ENCODE measurements around the gene CPEB1.

CPEB1 gene

DNA sequence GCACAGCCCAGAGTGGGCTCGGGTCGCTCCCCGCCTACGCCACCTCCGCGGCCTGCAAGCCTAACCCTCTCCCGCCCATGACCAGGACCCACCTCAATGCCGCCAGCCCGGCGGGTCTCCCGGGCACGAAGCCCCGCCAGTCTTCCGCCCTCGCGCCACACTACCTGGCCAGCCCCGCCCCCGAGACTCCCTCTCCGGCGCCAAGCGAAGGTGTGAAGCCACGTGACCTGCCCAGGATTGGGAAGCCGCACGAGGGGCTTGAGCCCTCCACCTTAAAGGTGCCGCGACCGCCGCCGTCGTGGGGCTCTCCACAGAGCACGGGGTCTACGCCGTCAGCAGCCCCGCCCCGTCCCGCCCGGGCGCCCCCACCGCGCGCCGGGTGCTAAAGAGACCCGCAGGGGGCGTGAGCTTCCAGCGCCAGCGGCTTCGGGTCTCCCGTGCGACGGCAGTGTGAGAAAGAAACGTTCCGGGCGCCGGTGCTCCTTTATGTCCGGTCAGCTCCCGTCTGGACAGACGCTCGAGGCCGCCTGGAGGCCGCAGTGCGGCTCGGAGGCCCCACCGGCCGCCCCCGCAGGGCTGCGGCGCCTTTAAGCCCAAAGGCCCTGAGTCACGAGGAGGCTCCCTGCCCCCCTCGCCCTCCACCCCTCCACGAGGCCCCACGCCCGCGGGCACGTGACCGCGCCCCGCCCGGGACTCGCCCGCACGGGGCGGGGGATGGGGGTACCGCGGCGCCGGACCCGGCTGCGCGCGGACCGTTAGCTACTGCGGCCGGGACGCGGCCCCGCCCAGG lies at the start of gene CPEB1:
Gene CPEB1 (minus strand): TSS at position 319 of the 790 bp plus-strand sequence. CDS start 18,904 bp downstream, outside the sequence.
- peak; percentile 42 for DNase-seq (ENCODE audit: low read depth, low spot score)

DNA sequence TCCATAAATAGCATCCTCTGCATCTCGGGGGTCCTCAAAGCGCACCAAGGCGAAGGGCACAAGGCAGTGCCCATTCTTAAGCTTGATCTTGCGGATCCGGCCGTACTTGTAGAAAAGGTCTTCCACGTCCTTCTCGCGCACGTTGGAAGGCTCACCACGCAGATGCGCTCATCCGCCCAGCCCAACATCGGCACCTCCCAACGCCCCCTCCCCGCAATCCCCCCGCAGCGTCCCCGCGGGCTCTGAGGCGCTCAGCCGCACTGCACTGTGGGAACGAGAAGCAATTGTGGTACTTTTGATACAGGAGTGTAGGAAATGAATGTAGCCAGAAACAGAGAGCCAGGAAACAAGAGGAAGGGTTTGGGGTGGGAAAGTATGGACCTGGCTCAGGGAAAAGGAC lies 45.0 kb upstream of the CPEB1 start:
- DNase-seq (ENCODE audit: low read depth, low spot score) = no peak

DNA sequence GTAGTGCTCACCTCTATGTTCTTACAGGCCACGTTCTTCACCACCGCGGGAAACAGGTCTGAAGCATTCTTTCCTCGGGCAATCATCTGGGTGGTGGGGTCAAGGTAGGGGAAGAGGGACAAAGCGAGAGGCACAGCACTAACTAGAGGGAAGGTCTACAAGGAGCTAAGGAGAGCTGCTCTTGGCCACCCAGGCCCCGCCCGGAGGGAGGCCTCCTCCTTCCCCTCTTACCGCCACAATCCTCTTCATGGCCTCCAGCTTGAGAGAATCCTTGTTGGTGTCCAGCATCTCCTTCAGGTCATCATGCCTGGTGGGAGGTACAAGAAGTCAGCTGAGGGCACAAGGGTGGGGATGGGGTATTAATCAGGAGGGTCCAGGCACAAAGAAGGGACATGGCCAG lies 42.0 kb upstream of the CPEB1 start:
- no peak for DNase-seq (ENCODE audit: low read depth, low spot score)

DNA sequence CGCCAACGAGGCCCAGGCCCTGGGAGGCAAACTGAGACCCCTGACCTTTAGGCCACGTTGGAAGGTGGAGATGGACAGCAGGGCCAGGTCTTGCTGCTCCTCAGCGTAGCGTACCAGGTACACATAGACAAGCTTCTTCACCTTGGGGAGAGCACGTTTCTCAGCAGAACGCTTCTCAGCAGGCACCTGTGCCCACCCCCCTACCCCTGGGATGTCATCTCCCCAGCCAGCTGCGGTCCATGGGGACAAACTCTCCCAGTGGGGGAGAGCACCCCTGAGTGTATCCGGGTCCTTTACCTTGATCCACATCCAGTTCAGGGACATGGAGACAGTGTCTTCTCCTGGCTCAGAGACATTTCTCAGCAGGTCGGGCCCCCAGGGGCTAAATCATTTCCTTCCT lies 41.5 kb upstream of the CPEB1 start:
- no peak for DNase-seq (ENCODE audit: low read depth, low spot score)

DNA sequence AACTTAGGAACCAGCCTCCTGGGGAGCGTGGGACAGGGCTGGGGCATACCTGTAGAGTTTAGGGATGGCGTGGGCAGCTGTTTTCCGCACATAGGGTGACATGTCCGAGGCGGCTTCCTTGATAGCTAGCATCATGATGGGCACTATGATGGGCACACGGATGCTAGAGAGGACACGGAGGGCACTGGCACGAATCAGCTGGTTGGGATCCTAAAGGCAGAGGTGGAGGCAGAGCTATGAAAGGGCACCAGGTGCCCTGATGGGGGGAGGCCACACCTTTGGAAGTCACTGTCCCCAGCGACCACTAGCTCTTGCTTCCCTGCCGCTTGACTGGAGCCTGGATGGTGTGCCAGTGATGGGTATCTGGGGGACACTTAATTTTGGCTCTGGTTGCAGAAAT lies 34.2 kb upstream of the CPEB1 start:
- DNase-seq (ENCODE audit: low read depth, low spot score) = no peak

DNA sequence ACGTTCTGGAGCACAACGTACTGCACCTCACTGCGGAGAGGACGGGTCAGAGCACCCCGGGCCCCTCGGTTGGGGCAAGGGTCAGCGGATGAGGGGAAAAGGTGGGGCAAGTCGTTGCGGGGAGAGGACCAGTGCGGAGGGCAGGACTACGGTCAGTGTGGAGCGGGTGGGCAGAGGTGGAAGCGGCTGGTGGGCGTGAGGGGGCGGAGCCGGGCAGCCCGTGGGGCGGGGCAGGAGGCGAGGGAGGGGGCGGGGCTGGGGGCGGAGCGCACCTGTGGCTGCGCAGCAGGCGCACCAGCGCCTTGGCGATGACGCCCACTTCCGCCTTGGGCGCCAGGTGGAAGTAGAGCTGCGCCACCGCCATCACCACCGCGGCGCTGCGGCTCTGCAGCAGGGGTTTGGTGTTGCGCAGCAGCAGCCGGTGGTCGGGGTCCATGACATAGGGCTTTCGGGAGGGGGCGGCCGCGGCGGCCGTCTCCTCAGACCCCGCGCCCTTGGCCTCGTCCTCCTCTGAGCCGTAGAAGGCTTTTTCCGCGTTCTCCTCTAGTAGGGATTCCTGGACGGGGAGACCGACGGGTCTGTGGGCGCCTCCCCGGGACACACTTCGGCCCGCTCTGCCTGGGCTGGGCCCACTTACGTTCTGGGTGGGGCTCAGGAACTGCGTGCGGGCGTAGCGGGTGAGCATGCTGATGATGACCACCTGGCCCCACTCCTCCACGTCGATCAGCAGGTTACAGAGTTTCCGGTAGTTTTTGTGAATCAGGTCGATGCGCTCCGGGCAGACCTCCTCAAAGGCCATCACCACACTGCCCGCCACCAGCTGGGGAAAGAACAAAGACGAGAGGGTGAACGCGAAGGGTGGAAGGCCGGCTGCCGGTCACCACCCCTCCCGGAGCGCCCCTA lies 33.3 kb upstream of the CPEB1 start:
- peak; percentile 66 for DNase-seq (ENCODE audit: low read depth, low spot score)

DNA sequence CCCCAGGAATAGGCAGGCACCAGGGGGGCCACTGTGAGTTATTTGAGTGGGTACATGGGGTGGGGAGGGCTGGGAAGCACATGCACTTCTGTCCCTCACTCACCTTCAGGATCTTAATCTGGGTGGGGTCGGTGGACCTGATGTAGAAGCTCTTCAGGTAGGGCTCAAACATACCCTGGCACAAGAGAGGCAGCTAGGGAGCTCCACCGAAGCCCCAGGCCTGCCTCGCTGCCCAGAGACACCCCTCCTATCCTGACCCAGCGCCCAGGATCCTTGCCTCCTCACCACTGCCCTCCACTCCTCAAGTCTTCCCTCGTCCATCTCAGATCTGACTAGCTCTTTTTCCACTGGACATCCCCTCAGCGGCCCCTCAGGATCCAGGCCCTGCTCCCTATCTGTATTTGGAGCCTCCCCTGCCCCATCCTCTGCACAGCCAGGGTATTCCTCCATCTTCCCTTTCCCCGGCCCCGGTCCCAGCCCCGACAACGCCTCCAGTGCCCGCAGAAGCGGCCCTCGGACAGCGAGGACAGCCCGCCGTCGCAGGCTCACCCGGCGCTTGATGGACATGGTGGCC lies 32.5 kb upstream of the CPEB1 start:
- no peak for DNase-seq (ENCODE audit: low read depth, low spot score)

DNA sequence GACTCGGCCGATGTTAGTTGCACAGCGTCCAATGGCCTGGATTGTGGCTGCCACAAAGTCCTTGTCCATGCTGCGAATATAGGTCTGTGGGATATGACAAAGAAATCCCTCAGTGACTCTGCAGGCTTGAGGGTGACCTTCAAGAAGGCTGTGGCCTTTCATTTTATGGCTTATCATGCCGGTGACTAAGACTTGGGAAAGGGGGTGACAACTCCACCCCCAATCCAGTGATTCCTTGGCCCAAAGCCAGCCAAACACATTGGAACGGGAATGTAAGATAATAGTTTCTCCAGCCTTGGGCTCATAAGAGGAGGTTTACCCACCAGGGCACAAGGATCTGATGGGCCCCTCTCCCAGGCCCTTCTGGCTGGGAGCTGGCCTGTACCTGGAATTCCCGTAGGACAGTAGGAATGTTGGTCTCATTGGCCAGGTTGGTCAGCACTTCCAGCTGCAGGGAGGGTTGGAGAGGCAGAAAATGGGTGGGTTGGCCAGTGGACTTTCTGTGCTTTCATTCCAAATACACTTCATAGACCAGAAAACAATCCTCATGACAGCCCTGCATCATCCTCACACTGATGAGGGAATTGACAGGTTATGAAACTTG lies 30.7 kb upstream of the CPEB1 start:
- no peak for DNase-seq (ENCODE audit: low read depth, low spot score)

DNA sequence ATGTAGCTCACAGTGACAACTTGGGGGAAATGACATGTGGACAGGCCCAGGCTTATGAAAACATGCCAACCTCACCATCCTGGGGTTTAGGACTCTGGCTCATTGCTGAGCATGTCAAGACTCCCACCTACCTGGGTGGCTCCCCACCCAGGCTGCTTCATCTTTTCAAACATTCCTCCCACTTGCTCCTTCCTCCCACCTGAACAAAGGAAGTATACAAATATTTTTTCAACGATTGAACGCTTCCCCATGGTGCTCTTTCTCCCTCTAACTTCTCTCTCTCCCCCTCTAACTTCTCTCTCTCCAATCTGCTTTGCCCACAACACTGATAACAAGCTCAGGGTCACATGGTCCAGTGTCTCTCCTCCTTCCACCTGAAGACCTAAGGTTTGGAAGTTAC lies 27.7 kb upstream of the CPEB1 start:
- DNase-seq (ENCODE audit: low read depth, low spot score) = no peak

DNA sequence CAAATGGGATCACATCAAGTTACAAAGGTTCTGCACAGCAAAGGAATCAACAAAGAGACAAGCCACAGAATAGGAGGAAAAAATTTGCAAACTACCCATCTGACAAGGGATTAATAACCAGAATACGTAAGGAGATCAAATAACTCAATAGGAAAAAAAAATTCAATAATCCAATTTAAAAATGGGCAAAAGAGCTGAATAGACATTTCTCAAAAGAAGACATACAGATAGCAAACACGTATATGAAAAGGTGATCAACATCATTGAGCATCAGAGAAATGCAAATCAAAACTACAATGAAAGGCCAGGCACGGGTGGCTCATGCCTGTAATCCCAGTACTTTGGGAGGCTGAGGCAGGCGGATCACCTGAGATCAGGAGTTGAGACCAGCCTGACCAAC lies 23.5 kb upstream of the CPEB1 start:
- no peak for DNase-seq (ENCODE audit: low read depth, low spot score)

DNA sequence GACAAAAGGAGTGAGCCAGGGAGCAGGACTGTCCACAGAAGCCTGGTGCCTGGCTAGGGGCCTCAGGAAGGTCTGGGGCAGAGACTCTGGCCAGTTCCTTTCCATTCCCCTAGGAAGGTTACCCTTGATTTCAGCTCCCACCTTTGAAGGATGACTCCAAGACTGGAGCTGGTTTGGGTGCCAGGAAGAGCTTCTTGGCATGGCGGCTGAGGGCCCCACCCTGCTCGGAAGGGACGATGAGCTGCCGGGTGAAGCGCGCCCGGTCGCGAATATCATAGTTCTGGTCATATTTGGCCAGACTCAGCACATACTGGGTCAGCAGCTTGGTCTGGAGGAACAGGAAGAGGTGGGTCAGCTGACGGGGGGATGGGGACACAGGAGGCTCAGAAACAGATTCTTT lies 19.4 kb upstream of the CPEB1 start:
- no peak for DNase-seq (ENCODE audit: low read depth, low spot score)

DNA sequence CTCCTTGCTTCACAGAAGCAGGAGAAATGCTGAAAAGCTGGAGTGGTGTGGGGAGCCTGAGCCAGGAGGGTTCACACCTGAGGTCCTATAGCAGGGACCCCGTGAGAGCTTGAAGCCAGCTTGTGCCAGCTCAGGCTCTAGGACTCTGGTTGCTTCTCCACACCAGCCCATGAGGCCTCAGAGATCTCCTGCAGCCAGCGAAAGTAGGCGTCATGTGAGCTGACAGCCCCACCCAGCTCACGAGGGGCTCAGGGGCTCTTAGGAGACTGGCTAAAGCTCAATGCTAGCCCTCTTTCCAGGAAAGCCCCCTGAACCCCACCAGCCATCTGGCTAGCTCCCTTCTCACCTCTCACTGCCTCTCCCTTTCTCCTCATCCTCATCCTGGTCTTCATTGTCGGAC lies 16.9 kb upstream of the CPEB1 start:
- DNase-seq (ENCODE audit: low read depth, low spot score) = no peak

DNA sequence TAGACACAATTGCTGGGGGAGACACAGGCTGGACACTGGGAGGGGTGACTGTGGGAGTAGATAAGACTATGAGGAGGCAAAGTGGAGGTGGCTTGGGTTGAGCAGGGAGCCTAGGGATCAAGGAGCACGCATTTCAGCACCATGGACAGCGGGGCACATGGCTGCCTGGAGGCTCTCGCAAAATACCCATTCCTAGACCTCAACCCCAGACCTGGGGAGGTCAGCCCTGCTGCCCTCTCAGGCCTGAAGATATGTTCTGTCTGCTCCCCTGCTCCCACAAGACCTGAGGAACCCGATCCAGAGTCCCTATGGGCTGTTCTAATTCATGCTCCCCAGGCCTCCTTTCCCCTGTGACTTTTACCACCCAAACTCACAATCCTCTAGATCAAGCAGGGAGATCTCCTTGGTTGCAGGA lies 16.0 kb upstream of the CPEB1 start:
- no peak for DNase-seq (ENCODE audit: low read depth, low spot score)

DNA sequence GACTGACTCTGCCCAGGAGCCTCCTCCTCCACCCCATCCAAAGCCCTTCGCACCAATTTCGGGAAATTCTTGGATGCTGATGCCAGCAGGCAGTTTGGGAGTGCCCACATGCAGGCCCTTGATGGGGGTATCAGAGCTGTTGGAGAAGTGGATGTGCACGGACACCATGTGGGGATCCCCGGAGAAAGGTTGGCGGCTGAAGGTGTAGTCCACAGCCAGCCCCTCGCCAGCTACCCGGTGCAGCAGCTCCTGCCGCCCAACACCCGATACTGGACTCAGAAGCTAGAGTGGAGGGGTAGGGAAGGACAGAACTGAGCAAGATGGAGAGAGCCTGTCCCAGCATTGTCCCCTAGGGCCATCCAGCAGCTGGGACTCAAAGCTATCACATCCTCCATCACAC lies 15.5 kb upstream of the CPEB1 start:
- no peak for DNase-seq (ENCODE audit: low read depth, low spot score)

DNA sequence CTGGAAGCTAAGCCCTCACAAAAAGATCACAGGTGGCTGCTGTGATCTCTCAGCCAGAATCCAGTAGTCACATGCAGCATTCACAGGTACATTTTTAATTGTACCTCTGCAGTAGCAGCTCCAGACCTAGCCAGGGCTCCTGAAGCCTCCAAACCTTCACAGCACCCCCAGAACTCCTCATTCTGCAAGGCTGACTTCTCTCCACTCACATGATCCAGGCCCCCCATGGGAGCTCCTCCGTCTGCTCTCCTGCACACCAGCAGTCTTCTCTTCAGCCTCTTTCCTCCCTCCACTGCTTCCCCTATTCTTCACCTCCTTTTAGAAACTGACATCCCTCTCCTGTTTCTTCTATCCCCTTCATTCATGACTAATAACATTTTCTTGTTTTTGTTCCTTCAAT lies 13.2 kb upstream of the CPEB1 start:
- DNase-seq (ENCODE audit: low read depth, low spot score) = no peak

DNA sequence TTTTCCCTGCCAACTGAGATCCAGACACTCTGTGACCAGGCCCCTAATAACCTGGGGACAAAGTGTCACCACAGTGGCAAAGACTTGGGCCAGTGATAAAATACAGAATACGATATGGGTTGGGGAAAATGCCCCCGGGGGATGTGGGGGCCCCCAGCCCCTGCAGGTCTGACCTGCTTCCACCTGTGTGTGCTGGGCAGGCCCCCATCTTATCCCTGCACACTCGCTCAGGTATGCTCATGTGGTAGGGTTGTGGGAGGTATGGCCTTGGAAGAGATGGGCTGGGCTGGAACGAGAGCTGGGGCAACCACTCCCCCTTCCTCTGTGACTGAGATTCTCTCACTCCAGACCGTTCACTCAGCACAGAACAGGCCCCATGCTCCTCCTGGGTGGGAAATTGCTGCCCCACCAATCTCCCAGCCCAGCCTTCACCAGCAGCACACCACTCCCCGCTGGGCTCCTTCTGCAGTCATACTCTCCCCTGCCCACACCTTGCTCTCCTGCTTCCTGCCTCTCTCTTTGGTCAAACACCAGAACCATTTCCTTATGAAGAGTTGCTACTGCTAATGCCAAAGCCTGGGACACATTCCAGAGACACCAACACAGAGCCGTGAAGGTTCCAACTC lies 9.6 kb upstream of the CPEB1 start:
- no peak for DNase-seq (ENCODE audit: low read depth, low spot score)

DNA sequence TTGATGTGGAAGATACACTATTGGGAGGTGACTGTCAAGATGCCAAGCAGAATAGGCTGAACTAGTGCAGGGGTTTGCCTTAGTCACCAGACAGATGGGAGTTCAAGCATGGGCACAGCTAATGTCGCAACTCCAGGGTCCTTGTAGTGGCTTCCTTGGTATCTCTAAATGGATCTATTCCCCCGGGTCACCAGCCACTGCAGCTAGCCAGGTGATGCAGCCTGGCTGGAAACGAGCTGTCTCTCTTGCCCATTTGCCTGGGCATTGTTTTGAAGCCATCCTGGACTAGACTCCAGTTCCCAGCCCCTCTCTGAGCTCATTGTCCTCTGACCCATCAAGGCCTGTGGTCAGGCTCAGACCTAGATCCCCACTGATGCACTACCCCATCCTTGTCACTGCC lies 8.4 kb upstream of the CPEB1 start:
- DNase-seq (ENCODE audit: low read depth, low spot score) = no peak

DNA sequence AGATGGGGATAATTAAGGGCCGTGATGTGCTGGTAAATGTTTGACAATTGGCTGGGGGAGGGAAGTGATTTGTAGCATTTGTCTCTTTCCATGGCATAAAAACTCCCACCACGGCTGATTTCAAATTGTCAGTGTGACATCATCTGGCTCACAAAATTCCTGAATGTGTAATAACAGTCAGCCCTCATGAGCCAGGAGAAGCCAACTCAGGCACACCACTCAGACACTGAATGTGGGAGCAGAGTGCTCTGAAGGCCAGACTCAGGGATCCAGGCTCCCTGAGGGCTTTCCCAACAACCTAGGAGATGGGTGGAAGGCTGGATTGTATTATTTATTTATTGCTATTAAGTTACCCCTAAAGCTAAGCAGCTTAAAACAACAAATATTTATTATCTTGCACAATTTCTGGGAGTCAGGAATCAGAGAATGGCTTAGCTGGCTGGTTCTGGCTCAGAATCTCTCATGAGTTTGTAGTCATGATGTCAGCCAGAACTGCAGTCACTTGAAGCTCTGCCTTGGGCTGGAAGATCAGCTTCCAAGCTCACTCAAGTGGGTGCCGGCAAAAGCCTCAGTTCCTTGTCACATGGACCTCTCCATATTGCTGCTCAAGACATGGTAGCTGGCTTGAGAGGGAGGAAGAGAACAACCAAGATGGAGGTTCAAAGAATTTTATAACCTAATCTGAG lies 6.5 kb upstream of the CPEB1 start:
- DNase-seq (ENCODE audit: low read depth, low spot score) = no peak

DNA sequence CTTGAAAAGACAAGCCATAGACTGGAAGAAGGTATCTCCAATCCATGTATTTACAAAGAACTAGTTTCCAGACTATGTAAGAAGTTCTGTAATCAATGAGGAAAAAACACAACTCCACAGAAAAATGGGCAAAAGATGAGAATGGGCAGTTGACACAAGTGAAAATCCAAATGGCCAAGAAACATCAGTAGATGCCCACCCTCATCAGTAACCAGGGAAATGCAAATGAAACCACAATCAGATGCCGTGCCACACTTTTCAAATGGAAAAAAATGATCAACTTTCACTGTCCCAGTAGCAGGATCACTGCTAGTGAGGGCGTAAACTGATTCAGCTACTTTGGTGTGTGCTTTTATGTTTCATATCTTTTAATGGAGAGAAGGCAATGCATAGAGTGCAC lies 4.5 kb upstream of the CPEB1 start:
- DNase-seq (ENCODE audit: low read depth, low spot score) = no peak

DNA sequence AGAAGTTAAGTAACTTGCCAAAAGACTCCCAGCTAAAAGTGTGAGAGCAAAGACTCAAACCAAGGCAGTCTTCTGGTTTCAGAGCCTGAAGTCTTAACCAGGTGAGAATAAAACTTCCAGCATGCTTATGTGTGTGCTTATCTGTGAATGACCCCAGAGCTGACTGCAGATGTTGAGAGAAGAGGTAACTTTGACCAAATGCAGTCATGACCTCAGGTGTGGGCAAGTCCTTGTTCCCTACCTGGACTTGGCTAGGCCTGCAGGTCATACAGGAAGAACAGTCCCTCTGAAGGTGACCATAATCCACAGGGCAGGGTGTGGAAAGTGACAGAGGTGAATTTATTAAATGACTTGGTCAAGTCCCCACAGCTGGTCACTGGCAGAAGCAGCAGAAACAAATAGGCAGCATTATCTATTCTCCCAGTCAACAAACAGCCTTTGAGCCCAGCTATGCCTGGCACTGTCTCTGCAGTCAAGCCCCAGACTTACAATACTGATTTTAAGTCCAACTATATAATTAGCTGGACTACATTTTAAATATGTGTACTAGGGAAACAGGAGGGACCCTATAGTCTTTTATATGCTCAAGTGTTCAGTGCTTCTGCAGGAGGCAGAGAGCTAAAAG lies 3.0 kb upstream of the CPEB1 start:
- DNase-seq (ENCODE audit: low read depth, low spot score) = no peak

Data from activated naive CD8-positive, alpha-beta T cell treated with anti-CD3 and anti-CD28 coated beads, Interleukin-2, amount 50 U/mL, for 16 hours (primary cell).